Fibroblast of skin of scalp (primary cell): Measurements from ENCODE around the gene CAMK1G.

Experiments
- DNase-seq: peaks from one replicate; pipeline ENCODE4 v3.0.0-alpha.2; 2013

CAMK1G gene

GRCh38 chr1:209643285-209644020 lies 59.9 kb downstream of the CAMK1G start:
- DNase-seq, result peak; percentile 33

- no peak for DNase-seq
Measured at GRCh38 chr1:209645574-209646452, 62.3 kb downstream of the CAMK1G start.

- peak; percentile 60 for DNase-seq
Measured at GRCh38 chr1:209646558-209646957, 63.0 kb downstream of the CAMK1G start.

GRCh38 chr1:209647156-209647555 lies 63.6 kb downstream of the CAMK1G start:
- DNase-seq, result no peak

GRCh38 chr1:209648346-209648745 lies 64.8 kb downstream of the CAMK1G start:
- no peak for DNase-seq

GRCh38 chr1:209648931-209649776 lies 65.6 kb downstream of the CAMK1G start:
- DNase-seq, result peak; percentile 90

- DNase-seq, result peak; percentile 35
Measured at GRCh38 chr1:209650454-209650853, 66.9 kb downstream of the CAMK1G start.

GRCh38 chr1:209651138-209651587 lies 67.6 kb downstream of the CAMK1G start:
- DNase-seq, result peak; percentile 69

GRCh38 chr1:209652121-209652735 lies 68.7 kb downstream of the CAMK1G start, which contains the start of gene LAMB3:
Gene LAMB3 (minus strand): TSS chr1:209652425. CDS start chr1:209650944, 1,481 bp downstream.
- DNase-seq, result no peak

GRCh38 chr1:209652873-209653401 lies 69.4 kb downstream of the CAMK1G start:
- peak; percentile 69 for DNase-seq

- no peak for DNase-seq
Measured at GRCh38 chr1:209653915-209654351, 70.4 kb downstream of the CAMK1G start.

GRCh38 chr1:209655411-209656231 lies 72.1 kb downstream of the CAMK1G start:
- no peak for DNase-seq

GRCh38 chr1:209657140-209657879 lies 73.8 kb downstream of the CAMK1G start:
- DNase-seq, result no peak

GRCh38 chr1:209657918-209658317 lies 74.4 kb downstream of the CAMK1G start:
- no peak for DNase-seq

- DNase-seq, result no peak
Measured at GRCh38 chr1:209659909-209660308, 76.4 kb downstream of the CAMK1G start.

- DNase-seq, result no peak
Measured at GRCh38 chr1:209661071-209661470, 77.6 kb downstream of the CAMK1G start.

GRCh38 chr1:209662879-209663327 lies 79.4 kb downstream of the CAMK1G start:
- no peak for DNase-seq
